Measurements from ENCODE around the gene JAZF1.
"Not testable (repeated sequence)": the region's sequence is repeated elsewhere in the genome, so short reads cannot be mapped to it uniquely, and the experiment has no call there.

The JAZF1 gene

GRCh38 chr7:27856703-27857485 lies 323.7 kb downstream of the JAZF1 start:
- DNase-seq (ENCODE audit: low read depth in 1 of 2, low spot score in 1 of 2): not testable (repeated sequence)

- DNase-seq (ENCODE audit: low read depth in 1 of 2, low spot score in 1 of 2): no peak
Observed at GRCh38 chr7:27850531-27850930, 330.1 kb downstream of the JAZF1 start.

- no peak for DNase-seq (ENCODE audit: low read depth in 1 of 2, low spot score in 1 of 2)
Observed at GRCh38 chr7:27846388-27846787, 334.2 kb downstream of the JAZF1 start.

GRCh38 chr7:27843584-27844305 lies 336.9 kb downstream of the JAZF1 start:
- no peak for DNase-seq (ENCODE audit: low read depth in 1 of 2, low spot score in 1 of 2)

GRCh38 chr7:27842851-27843250 lies 337.7 kb downstream of the JAZF1 start:
- no peak for DNase-seq (ENCODE audit: low read depth in 1 of 2, low spot score in 1 of 2)

- DNase-seq (ENCODE audit: low read depth in 1 of 2, low spot score in 1 of 2): no peak
Observed at GRCh38 chr7:27842094-27842692, 338.4 kb downstream of the JAZF1 start.

- no peak for DNase-seq (ENCODE audit: low read depth in 1 of 2, low spot score in 1 of 2)
Observed at GRCh38 chr7:27840760-27841364, 339.7 kb downstream of the JAZF1 start.

GRCh38 chr7:27840313-27840712 lies 340.3 kb downstream of the JAZF1 start:
- peak in 1 of 2 donors; percentile 4 for DNase-seq (ENCODE audit: low read depth in 1 of 2, low spot score in 1 of 2)

GRCh38 chr7:27839099-27839498 lies 341.5 kb downstream of the JAZF1 start:
- no peak for DNase-seq (ENCODE audit: low read depth in 1 of 2, low spot score in 1 of 2)

- DNase-seq (ENCODE audit: low read depth in 1 of 2, low spot score in 1 of 2): no peak
Observed at GRCh38 chr7:27836536-27836935, 344.1 kb downstream of the JAZF1 start.

- no peak for DNase-seq (ENCODE audit: low read depth in 1 of 2, low spot score in 1 of 2)
Observed at GRCh38 chr7:27835376-27835775, 345.2 kb downstream of the JAZF1 start.

- no peak for DNase-seq (ENCODE audit: low read depth in 1 of 2, low spot score in 1 of 2)
Observed at GRCh38 chr7:27834179-27834921, 346.2 kb downstream of the JAZF1 start.

GRCh38 chr7:27826357-27826756 lies 354.2 kb downstream of the JAZF1 start:
- DNase-seq (ENCODE audit: low read depth in 1 of 2, low spot score in 1 of 2): no peak

GRCh38 chr7:27825891-27826290 lies 354.7 kb downstream of the JAZF1 start:
- DNase-seq (ENCODE audit: low read depth in 1 of 2, low spot score in 1 of 2): no peak

- no peak for DNase-seq (ENCODE audit: low read depth in 1 of 2, low spot score in 1 of 2)
Observed at GRCh38 chr7:27822245-27822644, 358.4 kb downstream of the JAZF1 start.

- DNase-seq (ENCODE audit: low read depth in 1 of 2, low spot score in 1 of 2): no peak
Observed at GRCh38 chr7:27812706-27813105, 367.9 kb downstream of the JAZF1 start.

- DNase-seq (ENCODE audit: low read depth in 1 of 2, low spot score in 1 of 2): no peak
Observed at GRCh38 chr7:27810186-27810585, 370.4 kb downstream of the JAZF1 start.

GRCh38 chr7:27808626-27809025 lies 372.0 kb downstream of the JAZF1 start:
- no peak for DNase-seq (ENCODE audit: low read depth in 1 of 2, low spot score in 1 of 2)

GRCh38 chr7:27804139-27804538 lies 376.5 kb downstream of the JAZF1 start:
- no peak for DNase-seq (ENCODE audit: low read depth in 1 of 2, low spot score in 1 of 2)

GRCh38 chr7:27802999-27803398 lies 377.6 kb downstream of the JAZF1 start:
- no peak for DNase-seq (ENCODE audit: low read depth in 1 of 2, low spot score in 1 of 2)

- DNase-seq (ENCODE audit: low read depth in 1 of 2, low spot score in 1 of 2): no peak
Observed at GRCh38 chr7:27799212-27799611, 381.4 kb downstream of the JAZF1 start.

Measured in activated CD4-positive, alpha-beta T cell treated with anti-CD3 and anti-CD28 coated beads, Interleukin-2, amount 50 U/mL, for 24 hours (primary cell).